ENCODE data around the gene PXYLP1. TPM values are rescaled to one million over a fixed set of nuclear protein-coding genes. Genes with fewer than 3 reads are reported as not detected.
A peak's percentile ranks its signal among the peaks of the same experiment; 100 is the strongest.

The PXYLP1 gene
- total RNA-seq, 2 experiments from 2014 or later, result 21.2 to 22.6 TPM

GRCh38 chr3:141262308-141262705 is 30.7 kb downstream of the PXYLP1 start:
- H3K27ac ChIP-seq (ENCODE audit: low read depth in 1 of 2, low read length in 2 of 2), result no peak overlapping the region
- ATAC-seq (ENCODE audit: poor library complexity) (no peak), DNase-seq (no peak)
- no peaks in the 10 kb centered on the region for H3K27me3 ChIP-seq (ENCODE audit: control insufficient read depth in 1 of 2, insufficient read depth in 2 of 2, low read length in 2 of 2)
- no peaks in the 10 kb centered on the region for H3K9me3 Mint-ChIP-seq
- H3K27ac Mint-ChIP-seq, result no peak overlapping the region
- CTCF ChIA-PET, result interaction anchor here (1.0 kb wide), 1 partner anchor 31 kb away, joined by 6 read pairs; the partner anchor contains the start of gene PXYLP1
- H3K36me3 ChIP-seq (ENCODE audit: insufficient read depth, low read length), result peaks cover 18% of the 10 kb centered on the region
- H3K4me1 ChIP-seq (ENCODE audit: insufficient read depth, low read length), result peaks cover 28% of the 10 kb centered on the region
- H3K9me3 ChIP-seq (ENCODE audit: control insufficient read depth in 1 of 2, insufficient read depth in 1 of 2, low read length in 2 of 2), result no peaks in the 10 kb centered on the region
- H3K27me3 Mint-ChIP-seq, result no peaks in the 10 kb centered on the region
- H3K4me1 Mint-ChIP-seq (ENCODE audit: low read depth), result peaks cover 57% of the 10 kb centered on the region
- TF ChIP-seq CTCF (IDR thresholded peaks at IDR 0.05), result no peak
- H3K36me3 Mint-ChIP-seq (ENCODE audit: low read depth), result peaks cover 62% of the 10 kb centered on the region
- no peak overlapping the region for H3K4me3 Mint-ChIP-seq
- H3K4me3 ChIP-seq (ENCODE audit: low read length), result no peak overlapping the region
- POLR2A ChIA-PET, result interaction anchor here (11.2 kb wide), 1 partner anchor 26 kb away, joined by 320 read pairs; the partner anchor contains the start of gene PXYLP1
- intact Hi-C loops (cut with DNase I, micrococcal nuclease), result no loop called here

GRCh38 chr3:141266186-141266585 is 34.6 kb downstream of the PXYLP1 start:
- ATAC-seq (ENCODE audit: poor library complexity), result no peak
- Histone ChIP-seq H3K36me3 (ENCODE audit: insufficient read depth, low read length) (peaks cover 8% of the 10 kb centered on the region), H3K4me1 (ENCODE audit: insufficient read depth, low read length) (peaks cover 40% of the 10 kb centered on the region), H3K27ac (ENCODE audit: low read depth in 1 of 2, low read length in 2 of 2) (peak overlapping the region; percentile 72 to 84), H3K4me3 (ENCODE audit: low read length) (no peak overlapping the region), H3K9me3 (ENCODE audit: control insufficient read depth in 1 of 2, insufficient read depth in 1 of 2, low read length in 2 of 2) (no peaks in the 10 kb centered on the region), H3K27me3 (ENCODE audit: control insufficient read depth in 1 of 2, insufficient read depth in 2 of 2, low read length in 2 of 2) (no peaks in the 10 kb centered on the region)
- CTCF ChIA-PET, result interaction anchor here (1.0 to 4.5 kb wide), 3 partner anchors 13 to 35 kb away, joined by 3 to 24 read pairs (median 4); partner anchors contain the start of gene PXYLP1
- TF ChIP-seq CTCF (IDR thresholded peaks at IDR 0.05), result no peak
- Mint-ChIP-seq H3K4me1 (ENCODE audit: low read depth) (peaks cover 57% of the 10 kb centered on the region), H3K4me3 (peak overlapping the region; percentile 90), H3K27me3 (no peaks in the 10 kb centered on the region), H3K27ac (peak overlapping the region; percentile 96), H3K9me3 (no peaks in the 10 kb centered on the region), H3K36me3 (ENCODE audit: low read depth) (peaks cover 43% of the 10 kb centered on the region)
- DNase-seq, result peak in 2 of 14 experiments; percentile 9 to 14
- intact Hi-C loops (cut with DNase I, micrococcal nuclease), result no loop called here
- POLR2A ChIA-PET, result interaction anchor here (0.6 to 11.2 kb wide), 23 partner anchors 9 to 609 kb away, joined by 3 to 320 read pairs (median 5); partner anchors contain the start of gene PXYLP1

- peak overlapping the region; percentile 72 to 84 for H3K27ac ChIP-seq (ENCODE audit: low read depth in 1 of 2, low read length in 2 of 2)
- CTCF ChIA-PET, result interaction anchor here (1.1 to 4.5 kb wide), 5 partner anchors 10 to 188 kb away, joined by 3 to 24 read pairs (median 4); partner anchors contain the start of gene PXYLP1
- peaks cover 5% of the 10 kb centered on the region for H3K36me3 ChIP-seq (ENCODE audit: insufficient read depth, low read length)
These were observed 35.4 kb downstream of the PXYLP1 start for GRCh38 chr3:141266797-141267555.

More at GRCh38 chr3:141266797-141267555, 35.4 kb downstream of the PXYLP1 start:
- H3K4me1 Mint-ChIP-seq (ENCODE audit: low read depth), result peaks cover 49% of the 10 kb centered on the region
- POLR2A ChIA-PET, result interaction anchor here (0.6 to 11.2 kb wide), 31 partner anchors 10 to 761 kb away, joined by 3 to 320 read pairs (median 4); partner anchors contain the start of gene PXYLP1
- peaks cover 35% of the 10 kb centered on the region for H3K36me3 Mint-ChIP-seq (ENCODE audit: low read depth)
- Histone ChIP-seq H3K4me3 (ENCODE audit: low read length) (peak overlapping the region; percentile 64), H3K9me3 (ENCODE audit: control insufficient read depth in 1 of 2, insufficient read depth in 1 of 2, low read length in 2 of 2) (no peaks in the 10 kb centered on the region), H3K4me1 (ENCODE audit: insufficient read depth, low read length) (peaks cover 35% of the 10 kb centered on the region), H3K27me3 (ENCODE audit: control insufficient read depth in 1 of 2, insufficient read depth in 2 of 2, low read length in 2 of 2) (no peaks in the 10 kb centered on the region)
- intact Hi-C loops (cut with DNase I, micrococcal nuclease), result no loop called here
- peak overlapping the region; percentile 96 for H3K27ac Mint-ChIP-seq
- TF ChIP-seq CTCF (IDR thresholded peaks at IDR 0.05), result no peak
- no peaks in the 10 kb centered on the region for H3K27me3 Mint-ChIP-seq
- ATAC-seq (ENCODE audit: poor library complexity) (peak; percentile 81), DNase-seq (peak in 13 of 14 experiments; percentile 7 to 71 (median 51))
- no peaks in the 10 kb centered on the region for H3K9me3 Mint-ChIP-seq
- H3K4me3 Mint-ChIP-seq, result peak overlapping the region; percentile 90
